ENCODE measurements around the gene LCN1. TPM values are rescaled to one million over a fixed set of nuclear protein-coding genes. Genes with fewer than 3 reads are reported as not detected.
A peak's percentile ranks its signal among the peaks of the same experiment; 100 is the strongest.

LCN1 gene
- not detected for total RNA-seq

- DNase-seq (ENCODE audit: low spot score in 2 of 2) = peak in 1 of 2 donors; percentile 68
- TF ChIP-seq CTCF (IDR thresholded peaks at IDR 0.05) (no peak), POLR2A (IDR thresholded peaks at IDR 0.05) (no peak)
- WGBS, 2 donors = 78 to 82% methylated on average over 15 to 18 of the region's 18 CpGs
- intact Hi-C loops (cut with DNase I; ENCODE audit: low total_unique reads) = no loop called here
- no peak within 1 kb of the TSS for H3K4me3 ChIP-seq (ENCODE audit: low read depth, poor library complexity, severe bottlenecking)
Observed at GRCh38 chr9:135520916-135521607, at the start of gene LCN1. Gene LCN1 (plus strand): TSS chr9:135521440. CDS start chr9:135521498, 58 bp downstream.

- no peak overlapping the region for H3K4me3 ChIP-seq (ENCODE audit: low read depth, poor library complexity, severe bottlenecking)
- TF ChIP-seq POLR2A (IDR thresholded peaks at IDR 0.05) (no peak), CTCF (IDR thresholded peaks at IDR 0.05) (no peak)
- intact Hi-C loops (cut with DNase I; ENCODE audit: low total_unique reads) = no loop called here
- no peak for DNase-seq (ENCODE audit: low spot score in 2 of 2)
- WGBS, 2 donors = 72 to 77% methylated on average over 23 of the region's 23 CpGs
Observed at GRCh38 chr9:135471791-135472640, 49.2 kb upstream of the LCN1 start.

GRCh38 chr9:135473972-135474543 lies 47.2 kb upstream of the LCN1 start:
- TF ChIP-seq POLR2A (IDR thresholded peaks at IDR 0.05) (no peak), CTCF (IDR thresholded peaks at IDR 0.05) (no peak)

GRCh38 chr9:135474915-135475314 lies 46.3 kb upstream of the LCN1 start:
- intact Hi-C loops (cut with DNase I; ENCODE audit: low total_unique reads) = no loop called here

More at GRCh38 chr9:135473972-135474543, 47.2 kb upstream of the LCN1 start:
- intact Hi-C loops (cut with DNase I; ENCODE audit: low total_unique reads) = no loop called here
- DNase-seq (ENCODE audit: low spot score in 2 of 2) = no peak
- 78 to 83% methylated on average over 6 to 12 of the region's 12 CpGs for WGBS, 2 donors
- no peak overlapping the region for H3K4me3 ChIP-seq (ENCODE audit: low read depth, poor library complexity, severe bottlenecking)

More at GRCh38 chr9:135474915-135475314, 46.3 kb upstream of the LCN1 start:
- H3K4me3 ChIP-seq (ENCODE audit: low read depth, poor library complexity, severe bottlenecking) = no peak overlapping the region
- TF ChIP-seq POLR2A (IDR thresholded peaks at IDR 0.05) = no peak
- no peak for TF ChIP-seq CTCF (IDR thresholded peaks at IDR 0.05)
- DNase-seq (ENCODE audit: low spot score in 2 of 2) = no peak
- WGBS, 2 donors = 27 to 28% methylated on average over 12 of the region's 12 CpGs
